Measurements from ENCODE around the gene LRMDA. TPM values are rescaled to one million over a fixed set of nuclear protein-coding genes. Genes with fewer than 3 reads are reported as not detected.

The LRMDA gene
- total RNA-seq, 6 donors from 2014 or later: 12.8 to 185 (median 18.1) TPM

DNA sequence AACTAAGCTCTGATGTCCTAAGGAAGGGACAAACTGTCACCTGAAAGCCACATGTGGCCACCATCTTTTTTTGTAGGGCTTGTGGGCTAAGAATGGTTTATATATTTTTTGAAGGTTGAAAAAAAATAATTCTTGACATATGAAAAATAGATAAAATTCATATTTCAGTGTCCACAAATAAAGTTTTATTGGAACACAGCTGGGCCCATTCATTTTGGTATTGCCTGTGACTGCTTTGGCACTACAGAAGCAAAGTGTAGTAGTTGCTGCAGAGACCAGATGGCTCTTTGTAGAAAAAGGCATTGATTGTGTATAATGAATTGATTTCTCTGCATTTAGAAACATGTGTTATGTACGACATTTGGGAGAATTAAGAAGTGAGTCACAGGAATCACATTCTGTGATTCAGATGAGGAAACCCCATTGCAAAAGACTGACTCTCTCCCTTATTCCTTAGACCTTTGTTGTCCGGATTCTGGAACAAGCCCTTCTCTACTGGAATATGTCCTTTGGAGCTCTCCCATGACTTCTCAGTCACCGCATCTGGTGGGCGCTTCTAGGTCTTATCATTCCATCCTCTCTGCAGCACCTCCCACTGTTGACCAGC, 438.7 kb downstream of the LRMDA start:
- no peak overlapping the region for H3K4me3 ChIP-seq
- no peaks in the 10 kb centered on the region for H3K4me1 ChIP-seq
- no peak overlapping the region for H3K27ac ChIP-seq
- H3K27me3 ChIP-seq: no peaks in the 10 kb centered on the region
- WGBS, 2 donors: 93 to 98% methylated on average over 4 of the region's 4 CpGs
- DNase-seq: no peak
- no peak for TF ChIP-seq EP300 (IDR thresholded peaks at IDR 0.05)
- TF ChIP-seq POLR2A (IDR thresholded peaks at IDR 0.05): no peak
- TF ChIP-seq POLR2AphosphoS5 (IDR thresholded peaks at IDR 0.05): no peak
- TF ChIP-seq, protein P1, sequence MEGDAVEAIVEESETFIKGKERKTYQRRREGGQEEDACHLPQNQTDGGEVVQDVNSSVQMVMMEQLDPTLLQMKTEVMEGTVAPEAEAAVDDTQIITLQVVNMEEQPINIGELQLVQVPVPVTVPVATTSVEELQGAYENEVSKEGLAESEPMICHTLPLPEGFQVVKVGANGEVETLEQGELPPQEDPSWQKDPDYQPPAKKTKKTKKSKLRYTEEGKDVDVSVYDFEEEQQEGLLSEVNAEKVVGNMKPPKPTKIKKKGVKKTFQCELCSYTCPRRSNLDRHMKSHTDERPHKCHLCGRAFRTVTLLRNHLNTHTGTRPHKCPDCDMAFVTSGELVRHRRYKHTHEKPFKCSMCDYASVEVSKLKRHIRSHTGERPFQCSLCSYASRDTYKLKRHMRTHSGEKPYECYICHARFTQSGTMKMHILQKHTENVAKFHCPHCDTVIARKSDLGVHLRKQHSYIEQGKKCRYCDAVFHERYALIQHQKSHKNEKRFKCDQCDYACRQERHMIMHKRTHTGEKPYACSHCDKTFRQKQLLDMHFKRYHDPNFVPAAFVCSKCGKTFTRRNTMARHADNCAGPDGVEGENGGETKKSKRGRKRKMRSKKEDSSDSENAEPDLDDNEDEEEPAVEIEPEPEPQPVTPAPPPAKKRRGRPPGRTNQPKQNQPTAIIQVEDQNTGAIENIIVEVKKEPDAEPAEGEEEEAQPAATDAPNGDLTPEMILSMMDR (IDR thresholded peaks at IDR 0.05): no peak
- no peaks in the 10 kb centered on the region for H3K9me3 ChIP-seq
- ATAC-seq (ENCODE audit: low FRiP score in 2 of 2): no peak
- no peaks in the 10 kb centered on the region for H3K36me3 ChIP-seq

DNA sequence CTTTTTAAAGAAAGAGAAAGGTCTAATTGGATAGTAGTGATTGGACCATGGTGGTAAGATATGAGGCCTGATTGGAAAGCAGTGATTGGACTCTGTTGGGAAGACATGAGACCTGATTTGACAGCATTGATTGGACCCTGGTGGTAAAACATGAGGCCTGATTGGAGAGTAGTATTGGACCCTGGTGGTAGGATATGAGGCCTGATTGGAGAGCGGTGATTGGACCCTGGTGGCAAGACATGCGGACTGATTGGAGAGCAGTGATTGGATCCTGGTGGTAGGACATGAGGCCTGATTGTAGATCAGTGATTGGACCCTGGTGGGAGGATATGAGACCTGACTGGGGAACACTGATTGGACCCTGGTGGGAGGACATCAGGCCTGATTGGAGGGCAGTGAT, 444.3 kb downstream of the LRMDA start:
- TF ChIP-seq, protein P1 (IDR thresholded peaks at IDR 0.05): no peak
- no peak for TF ChIP-seq EP300 (IDR thresholded peaks at IDR 0.05)
- no peak for TF ChIP-seq POLR2AphosphoS5 (IDR thresholded peaks at IDR 0.05)
- no peak for TF ChIP-seq POLR2A (IDR thresholded peaks at IDR 0.05)
- 85 to 98% methylated on average over 2 of the region's 2 CpGs for WGBS, 2 donors
- H3K4me1 ChIP-seq: peaks cover 0 to 11% (median 7%) of the 10 kb centered on the region in 4 donors
- H3K27ac ChIP-seq: no peak overlapping the region
- H3K27me3 ChIP-seq: no peaks in the 10 kb centered on the region
- H3K36me3 ChIP-seq: no peaks in the 10 kb centered on the region
- DNase-seq (no peak), ATAC-seq (ENCODE audit: low FRiP score in 2 of 2) (no peak)
- no peaks in the 10 kb centered on the region for H3K9me3 ChIP-seq
- H3K4me3 ChIP-seq: no peak overlapping the region

DNA sequence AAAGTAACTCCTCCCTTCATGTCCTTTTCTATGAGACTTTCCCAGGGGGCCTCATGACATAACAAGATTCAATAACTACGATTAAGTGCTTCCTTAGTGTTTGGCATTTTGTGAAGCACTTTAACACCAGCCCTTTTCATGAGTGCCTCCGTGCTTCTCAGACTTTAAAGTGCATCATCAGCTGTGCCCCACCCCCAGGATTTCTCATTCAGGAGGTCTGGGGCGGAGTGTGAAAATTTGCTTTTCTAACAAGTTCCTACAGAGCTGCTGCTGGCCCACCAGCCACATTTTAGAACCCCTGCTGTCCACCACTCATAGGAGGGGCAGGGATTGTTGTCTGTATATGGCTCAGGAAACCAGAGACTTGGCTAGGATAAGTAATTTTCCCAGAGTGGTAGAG, 445.3 kb downstream of the LRMDA start:
- DNase-seq: no peak
- Histone ChIP-seq H3K4me1 (peaks cover 0 to 11% (median 7%) of the 10 kb centered on the region in 4 donors), H3K9me3 (no peaks in the 10 kb centered on the region), H3K4me3 (no peak overlapping the region), H3K27me3 (no peaks in the 10 kb centered on the region), H3K36me3 (no peaks in the 10 kb centered on the region), H3K27ac (no peak overlapping the region)
- TF ChIP-seq EP300 (IDR thresholded peaks at IDR 0.05) (no peak), POLR2AphosphoS5 (IDR thresholded peaks at IDR 0.05) (no peak), POLR2A (IDR thresholded peaks at IDR 0.05) (no peak)
- TF ChIP-seq, protein P1 (IDR thresholded peaks at IDR 0.05): no peak
- ATAC-seq (ENCODE audit: low FRiP score in 2 of 2): no peak
- 64 to 68% methylated on average over 3 of the region's 3 CpGs for WGBS, 2 donors

DNA sequence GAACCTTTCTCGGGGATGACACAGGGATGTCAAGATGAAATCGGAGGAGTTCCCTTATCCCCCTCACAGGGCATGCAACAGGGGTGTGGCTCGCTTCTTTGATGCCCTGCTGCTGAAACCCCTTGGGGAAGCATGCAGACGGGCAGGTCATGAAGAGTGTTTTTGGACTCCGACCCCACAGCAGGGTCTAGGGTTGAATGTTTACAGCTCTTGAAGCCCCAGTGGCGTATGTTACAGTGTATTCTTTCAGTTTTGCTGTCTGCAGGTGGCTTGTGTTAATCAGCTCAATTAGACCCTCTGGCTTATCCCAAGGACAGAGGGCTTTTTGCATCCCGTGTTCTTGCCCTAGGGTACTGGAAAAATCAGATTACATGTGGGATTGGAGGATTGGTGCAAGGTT, 446.5 kb downstream of the LRMDA start:
- Histone ChIP-seq H3K4me1 (peaks cover 0 to 11% (median 7%) of the 10 kb centered on the region in 4 donors), H3K27ac (no peak overlapping the region), H3K9me3 (no peaks in the 10 kb centered on the region), H3K27me3 (no peaks in the 10 kb centered on the region), H3K4me3 (no peak overlapping the region), H3K36me3 (no peaks in the 10 kb centered on the region)
- ATAC-seq (ENCODE audit: low FRiP score in 2 of 2) (no peak), DNase-seq (no peak)
- WGBS, 2 donors: 93 to 100% methylated on average over 6 to 7 of the region's 7 CpGs
- TF ChIP-seq POLR2AphosphoS5 (IDR thresholded peaks at IDR 0.05) (no peak), POLR2A (IDR thresholded peaks at IDR 0.05) (no peak), EP300 (IDR thresholded peaks at IDR 0.05) (no peak)
- TF ChIP-seq, protein P1 (IDR thresholded peaks at IDR 0.05): no peak

DNA sequence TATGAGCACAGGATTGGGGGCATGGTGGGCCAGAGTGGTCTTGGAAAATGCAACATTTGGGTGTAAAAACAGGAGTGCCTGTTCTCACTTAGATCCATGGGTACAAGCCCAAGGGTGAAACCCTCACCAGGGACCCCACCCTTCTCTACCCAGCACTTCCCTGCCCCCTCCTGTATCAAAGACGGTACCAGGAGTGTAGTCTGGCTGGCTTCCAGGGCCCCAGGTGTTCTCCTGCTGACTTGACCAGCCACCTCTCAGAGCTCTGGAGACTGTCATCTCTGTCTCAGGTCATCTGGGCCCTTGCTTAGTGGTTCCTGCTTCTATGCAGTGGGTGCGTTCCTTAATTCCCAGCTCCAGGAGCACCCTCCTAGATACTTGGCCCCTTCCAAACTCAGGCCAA, 447.2 kb downstream of the LRMDA start:
- ATAC-seq (ENCODE audit: low FRiP score in 2 of 2) (no peak), DNase-seq (no peak)
- Histone ChIP-seq H3K9me3 (no peaks in the 10 kb centered on the region), H3K27me3 (no peaks in the 10 kb centered on the region), H3K27ac (no peak overlapping the region), H3K4me3 (no peak overlapping the region), H3K4me1 (peaks cover 0 to 11% (median 7%) of the 10 kb centered on the region in 4 donors), H3K36me3 (no peaks in the 10 kb centered on the region)
- TF ChIP-seq EP300 (IDR thresholded peaks at IDR 0.05) (no peak), POLR2AphosphoS5 (IDR thresholded peaks at IDR 0.05) (no peak), POLR2A (IDR thresholded peaks at IDR 0.05) (no peak)
- TF ChIP-seq, protein P1 (IDR thresholded peaks at IDR 0.05): no peak
- WGBS, 2 donors: 84 to 100% methylated on average over 1 to 2 of the region's 2 CpGs
